ENCODE measurements around the gene IVD.

DNA sequence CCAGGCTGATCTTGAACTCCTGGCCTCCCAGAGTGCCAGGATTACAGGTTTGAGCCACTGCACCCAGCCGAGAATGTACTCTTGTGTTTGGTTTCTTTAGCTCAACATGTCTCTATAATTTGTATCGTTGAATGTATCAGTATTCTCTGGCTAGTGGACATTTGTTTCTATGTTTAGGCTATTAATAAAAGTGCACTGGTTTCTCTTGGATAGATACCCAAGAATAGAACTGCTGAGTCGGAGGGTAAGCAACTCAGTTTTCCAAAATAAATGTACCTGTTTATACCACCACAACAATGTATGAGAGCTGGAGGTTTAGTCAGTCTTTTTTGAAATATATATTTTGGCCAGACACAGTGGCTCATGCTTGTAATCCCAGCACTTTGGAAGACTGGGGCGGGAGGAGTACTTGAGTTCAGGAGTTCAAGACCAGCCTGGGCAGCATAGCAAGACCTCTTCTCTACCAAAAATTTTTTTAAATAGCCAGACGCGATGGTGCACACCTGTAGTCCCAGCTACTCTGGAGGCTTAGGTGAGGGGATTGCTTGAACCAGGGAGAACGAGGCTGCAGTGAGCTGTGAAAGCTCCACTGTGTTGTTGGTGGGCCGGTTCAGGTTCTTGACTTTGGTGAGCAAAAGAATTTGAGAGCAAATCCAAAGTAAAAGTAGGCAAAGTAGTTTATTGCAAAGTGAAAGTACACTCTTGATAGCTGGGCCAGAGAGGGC lies 7.7 kb upstream of the IVD start:
- TF ChIP-seq POLR2AphosphoS5 (IDR thresholded peaks at IDR 0.05; ENCODE audit: borderline replicate concordance, low read depth, low read length) (no peak), EZH2 (IDR thresholded peaks at IDR 0.05) (no peak), FOXP2 (optimal IDR thresholded peaks at IDR 0.05; ENCODE audit: control extremely low read depth, extremely low read length, insufficient read depth) (no peak)
